GM18873 (cell line): ENCODE measurements around the gene ANKRD13C.

Source experiments
- ATAC-seq: cut with Tn5 transposase; IDR thresholded peaks from one replicate; pipeline ENCODE4 v1.9.1; 2021; ENCODE audit warnings: mild to moderate bottlenecking, moderate library complexity, moderate number of reproducible peaks; ENCODE audit not compliant: unreplicated experiment, low FRiP score

ANKRD13C gene

GRCh38 chr1:70311369-70311768 is 43.2 kb downstream of the ANKRD13C start:
- ATAC-seq: no peak

GRCh38 chr1:70299472-70299871 is 55.0 kb downstream of the ANKRD13C start:
- no peak for ATAC-seq

GRCh38 chr1:70295749-70296148 is 58.8 kb downstream of the ANKRD13C start:
- no peak for ATAC-seq

GRCh38 chr1:70293186-70293843 is 61.2 kb downstream of the ANKRD13C start:
- ATAC-seq: no peak

- no peak for ATAC-seq
Observed at GRCh38 chr1:70290218-70290617, 64.3 kb downstream of the ANKRD13C start.

GRCh38 chr1:70288166-70288565 is 66.4 kb downstream of the ANKRD13C start:
- ATAC-seq: no peak

GRCh38 chr1:70286453-70286852 is 68.1 kb downstream of the ANKRD13C start:
- no peak for ATAC-seq

- ATAC-seq: no peak
Observed at GRCh38 chr1:70284366-70284765, 70.2 kb downstream of the ANKRD13C start.

- no peak for ATAC-seq
Observed at GRCh38 chr1:70278710-70279109, 75.8 kb downstream of the ANKRD13C start.

- no peak for ATAC-seq
Observed at GRCh38 chr1:70277875-70278274, 76.6 kb downstream of the ANKRD13C start.

GRCh38 chr1:70265946-70266345 is 88.6 kb downstream of the ANKRD13C start:
- no peak for ATAC-seq

- no peak for ATAC-seq
Observed at GRCh38 chr1:70264839-70265238, 89.7 kb downstream of the ANKRD13C start.

GRCh38 chr1:70256664-70257063 is 97.9 kb downstream of the ANKRD13C start:
- ATAC-seq: no peak

GRCh38 chr1:70248729-70249128 is 105.8 kb downstream of the ANKRD13C start:
- ATAC-seq: no peak

- no peak for ATAC-seq
Observed at GRCh38 chr1:70247768-70248167, 106.8 kb downstream of the ANKRD13C start.

- ATAC-seq: no peak
Observed at GRCh38 chr1:70247122-70247521, 107.4 kb downstream of the ANKRD13C start.

- no peak for ATAC-seq
Observed at GRCh38 chr1:70239940-70240339, 114.6 kb downstream of the ANKRD13C start.

- no peak for ATAC-seq
Observed at GRCh38 chr1:70234733-70235132, 119.8 kb downstream of the ANKRD13C start.

GRCh38 chr1:70231475-70231874 is 123.0 kb downstream of the ANKRD13C start:
- ATAC-seq: no peak

- ATAC-seq: no peak
Observed at GRCh38 chr1:70228670-70229069, 125.9 kb downstream of the ANKRD13C start.

- no peak for ATAC-seq
Observed at GRCh38 chr1:70227439-70227838, 127.1 kb downstream of the ANKRD13C start.

- ATAC-seq: no peak
Observed at GRCh38 chr1:70224954-70225353, 129.6 kb downstream of the ANKRD13C start.
